ENCODE results near the gene TSPAN5.

DNA sequence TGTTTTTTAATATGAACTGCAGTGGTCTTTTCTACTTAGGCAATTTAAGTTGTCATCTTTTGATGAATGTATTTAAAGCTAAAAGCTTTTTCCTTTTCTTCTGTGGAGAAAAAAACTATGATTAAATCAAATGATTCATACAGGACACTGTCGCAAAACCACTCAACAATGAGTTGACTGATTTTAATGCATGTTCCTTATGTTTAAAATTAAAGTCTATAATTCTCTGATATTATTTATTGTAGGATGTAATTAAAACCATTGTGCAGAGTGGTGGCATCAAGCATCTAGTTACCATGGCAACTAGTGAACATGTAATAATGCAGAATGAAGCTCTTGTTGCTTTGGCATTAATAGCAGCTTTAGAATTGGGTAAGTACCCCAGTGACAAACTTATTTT lies 224.7 kb downstream of the TSPAN5 start:
- TF ChIP-seq CTCF (IDR thresholded peaks at IDR 0.05) (no peak), POLR2A (IDR thresholded peaks at IDR 0.05) (no peak)

All from heart left ventricle (tissue), 13 donors.